Suprapubic skin (tissue), 2 donors: ENCODE measurements around the gene ZDHHC22.

Experiments used
- EP300 ChIP-seq: sonication (generic); formaldehyde crosslinking; IDR thresholded peaks from one replicate; pipeline ENCODE4 v1.6.1; 2017; ENCODE audit warnings: antibody characterized with exemption
- POLR2A ChIP-seq, 2 donors: fragments of 450-650 bp; IDR thresholded peaks; one replicate each; pipeline ENCODE4 v1.6.1; 2017; ENCODE audit warnings: antibody characterized with exemption in 2 of 2, mild to moderate bottlenecking in 2 of 2, moderate library complexity in 2 of 2

DNA sequence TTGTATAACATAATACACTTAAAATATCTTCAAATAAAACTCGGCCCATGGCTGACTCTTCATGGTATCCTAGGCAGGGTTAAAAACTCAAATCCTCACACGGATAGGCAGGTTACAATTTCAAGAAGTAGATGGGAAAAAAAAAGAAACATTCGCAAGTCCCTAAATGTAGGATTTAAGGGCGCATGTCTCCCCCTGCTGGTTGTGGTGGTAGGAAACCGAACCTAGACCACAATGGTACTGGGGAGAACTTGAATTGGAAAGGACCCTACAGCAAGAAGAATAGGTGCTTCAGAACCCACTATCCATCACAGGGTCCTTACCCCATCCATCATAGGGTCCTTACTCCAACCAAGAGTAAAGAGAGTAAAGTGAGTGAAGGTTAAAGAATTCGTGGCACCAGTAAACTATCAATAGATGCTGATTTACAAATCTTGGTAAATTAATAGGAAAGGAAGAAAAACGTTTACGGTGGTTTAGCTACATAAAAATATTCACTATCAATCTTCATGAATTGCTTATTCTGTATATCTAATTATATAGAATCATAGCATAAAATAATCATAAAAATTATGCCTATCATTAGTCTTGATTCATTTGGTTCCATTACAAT, 46.8 kb downstream of the ZDHHC22 start:
- TF ChIP-seq EP300: no peak
- no peak for TF ChIP-seq POLR2A (IDR thresholded peaks at IDR 0.05)
